Psoas muscle (tissue), 8 donors: ENCODE measurements around the gene COL15A1. TPM values are rescaled to one million over a fixed set of nuclear protein-coding genes. Genes with fewer than 3 reads are reported as not detected.
"Not testable (repeated sequence)": the region's sequence is repeated elsewhere in the genome, so short reads cannot be mapped to it uniquely, and the experiment has no call there.

Experiments
- ATAC-seq, 4 donors: fragments of 200-7000 bp; cut with Tn5 transposase; one replicate each; pipeline ENCODE4 v1.9.1; 2020; ENCODE audit warnings: moderate library complexity in 3 of 4, mild to moderate bottlenecking in 2 of 4
- DNase-seq, 2 donors: peaks; one replicate each; pipeline ENCODE4 v3.0.0-alpha.2; 2020
- H3K27ac ChIP-seq: fragments of 200-600 bp; one replicate; pipeline ENCODE4 v1.8.0; 2022
- H3K27me3 ChIP-seq, 3 donors: fragments of 200-600 bp in 1 of 3; one replicate each; pipeline versions ENCODE4 v1.6.1 to v1.8.0; 2013 to 2022; ENCODE audit warnings: low read length in 2 of 3, mild to moderate bottlenecking in 2 of 3, moderate library complexity in 1 of 3; ENCODE audit not compliant: insufficient read depth in 3 of 3
- H3K36me3 ChIP-seq, 2 donors: fragments of 200-600 bp in 1 of 2; one replicate each; pipeline versions ENCODE4 v1.6.1 to v1.8.0; 2013 to 2022; ENCODE audit warnings: low read depth in 1 of 2, mild to moderate bottlenecking in 1 of 2, moderate library complexity in 1 of 2; ENCODE audit not compliant: insufficient read depth in 1 of 2
- H3K4me1 ChIP-seq: fragments of 200-600 bp; one replicate; pipeline ENCODE4 v1.8.0; 2022
- H3K4me3 ChIP-seq: fragments of 200-600 bp; one replicate; pipeline ENCODE4 v1.8.0; 2022; ENCODE audit warnings: mild to moderate bottlenecking
- H3K9me3 ChIP-seq: fragments of 200-600 bp; one replicate; pipeline ENCODE4 v1.8.0; 2022
- CTCF ChIP-seq: fragments of 200-600 bp; IDR thresholded peaks from one replicate; pipeline ENCODE4 v1.8.0; 2022; ENCODE audit warnings: antibody characterized with exemption
- WGBS, 3 donors: extraction: QIAGEN DNeasy Blood & Tissue Kit; methylation state at CpG; one replicate each; pipeline versions ENCODE4 v1.1.6 to v1.1.7; 2013; 5-methylcytosine and 5-hydroxymethylcytosine counted together
- intact Hi-C, 2 donors: fragments of 100-400 bp; cut with DNase I; formaldehyde crosslinking; loops; one replicate each; pipeline versions ENCODE4 v1.11.0 to v1.14.2; 2022
- polyA plus RNA-seq, 3 donors: library from polyadenylated mRNA; stranded (reverse); fragments of 200-250 nt; gene quantifications; one replicate each; pipeline ENCODE4 v1.2.3, GENCODE V29; 2013
- total RNA-seq, 4 donors: library from RNA; stranded (reverse); fragmentation: NEBNext Ultra II Directional in 2 of 4; extraction: Animal tissue kit (Norgen Biotek cat#: 25700) in 2 of 4; gene quantifications; one replicate each; pipeline versions ENCODE4 v1.2.1 to v1.2.4, GENCODE V29; 2021 to 2023
- donor health status: healthy with polysubstance abuse.
- donor health status: DM: no; HTN: no; CAD: no; lungs with moderate emphysema.
- donor health status: Bipolar disorder and iron deficiency.
- donor health status: healthy.
- donor health status: DM: yes; HTN: yes; CAD: no.
- donor health status: DM: no; HTN: no; CAD: no.
- donor health status: DM: no; HTN: no; CAD: no.
- donor health status: DM: yes; HTN: yes; CAD: no.

The COL15A1 gene
- total and polyA plus RNA-seq, 7 donors = 2.9 to 34.7 (median 7.5) TPM

GRCh38 chr9:99004717-99005460 is 61.2 kb downstream of the COL15A1 start:
- Histone ChIP-seq H3K4me1 (no peaks in the 10 kb centered on the region), H3K27me3 (no peaks in the 10 kb centered on the region), H3K9me3 (no peaks in the 10 kb centered on the region), H3K36me3 (no peaks in the 10 kb centered on the region), H3K4me3 (no peak overlapping the region), H3K27ac (no peak overlapping the region)
- ATAC-seq = no peak
- no peak for DNase-seq
- 86 to 92% (median 92%) methylated on average over 11 to 16 of the region's 16 CpGs for WGBS, 3 donors
- TF ChIP-seq CTCF = no peak
- intact Hi-C loops = loop anchor here in 1 of 2 donors (5.0 kb wide), 1 partner anchor 132 kb away; no protein-coding TSS in a partner anchor

DNA sequence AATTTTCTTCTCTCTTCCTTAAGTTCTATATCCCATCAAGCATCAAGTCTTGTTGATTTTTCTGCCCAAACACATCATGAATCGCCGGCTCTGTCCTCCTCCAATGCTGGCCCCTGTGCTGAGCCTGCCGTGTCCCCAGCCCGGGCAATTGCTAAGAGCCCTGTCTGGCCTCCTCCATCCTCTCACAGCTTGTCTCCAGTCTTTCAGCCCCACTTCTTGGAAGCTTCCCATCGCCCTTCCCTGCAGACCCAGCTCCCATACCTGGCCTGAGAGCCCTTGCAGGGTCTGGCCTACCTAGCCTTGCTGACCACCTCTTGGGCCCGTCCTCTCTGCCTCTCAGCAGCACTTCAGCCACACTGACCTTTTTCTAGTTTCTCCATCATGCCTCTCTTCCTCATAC is 61.9 kb downstream of the COL15A1 start:
- TF ChIP-seq CTCF = no peak
- ATAC-seq (no peak), DNase-seq (no peak)
- Histone ChIP-seq H3K36me3 (no peaks in the 10 kb centered on the region), H3K9me3 (no peaks in the 10 kb centered on the region), H3K27me3 (no peaks in the 10 kb centered on the region), H3K4me3 (no peak overlapping the region), H3K4me1 (no peaks in the 10 kb centered on the region), H3K27ac (no peak overlapping the region)
- WGBS, 3 donors = 91 to 94% (median 92%) methylated on average over 6 of the region's 6 CpGs
- intact Hi-C loops = no loop called here

DNA sequence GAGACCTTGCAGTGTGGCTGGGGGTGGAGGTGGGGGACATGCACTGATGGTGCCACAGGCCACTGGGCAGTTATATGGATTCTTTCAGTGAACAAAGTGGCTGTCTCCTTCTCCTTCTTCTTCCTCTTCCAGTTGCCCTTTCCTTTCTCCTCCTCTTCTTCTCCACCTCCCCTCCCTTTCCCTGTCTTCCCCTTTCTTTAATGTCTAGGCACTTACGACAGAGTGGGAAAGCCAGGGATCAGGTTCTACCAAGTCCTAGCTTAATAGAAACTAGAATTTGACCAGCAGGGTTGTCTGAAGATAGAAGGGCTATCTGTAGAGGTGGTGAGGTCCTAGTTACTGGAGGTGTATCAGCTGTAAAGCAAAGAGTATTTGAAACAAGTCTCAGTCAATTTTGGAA is 62.8 kb downstream of the COL15A1 start:
- H3K4me1 ChIP-seq = no peaks in the 10 kb centered on the region
- H3K36me3 ChIP-seq = no peaks in the 10 kb centered on the region
- 83 to 94% (median 93%) methylated on average over 1 of the region's 1 CpG for WGBS, 3 donors
- DNase-seq (no peak), ATAC-seq (no peak)
- H3K9me3 ChIP-seq = no peaks in the 10 kb centered on the region
- intact Hi-C loops = no loop called here
- H3K27me3 ChIP-seq = no peaks in the 10 kb centered on the region
- no peak for TF ChIP-seq CTCF
- H3K4me3 ChIP-seq = no peak overlapping the region
- H3K27ac ChIP-seq = no peak overlapping the region

GRCh38 chr9:99006979-99007378 is 63.3 kb downstream of the COL15A1 start:
- ATAC-seq (no peak), DNase-seq (no peak)
- H3K4me3 ChIP-seq = no peak overlapping the region
- 79 to 85% (median 80%) methylated on average over 2 of the region's 2 CpGs for WGBS, 3 donors
- no peaks in the 10 kb centered on the region for H3K9me3 ChIP-seq
- H3K27me3 ChIP-seq = no peaks in the 10 kb centered on the region
- no peaks in the 10 kb centered on the region for H3K36me3 ChIP-seq
- no peak overlapping the region for H3K27ac ChIP-seq
- no peak for TF ChIP-seq CTCF
- intact Hi-C loops = no loop called here
- H3K4me1 ChIP-seq = no peaks in the 10 kb centered on the region

DNA sequence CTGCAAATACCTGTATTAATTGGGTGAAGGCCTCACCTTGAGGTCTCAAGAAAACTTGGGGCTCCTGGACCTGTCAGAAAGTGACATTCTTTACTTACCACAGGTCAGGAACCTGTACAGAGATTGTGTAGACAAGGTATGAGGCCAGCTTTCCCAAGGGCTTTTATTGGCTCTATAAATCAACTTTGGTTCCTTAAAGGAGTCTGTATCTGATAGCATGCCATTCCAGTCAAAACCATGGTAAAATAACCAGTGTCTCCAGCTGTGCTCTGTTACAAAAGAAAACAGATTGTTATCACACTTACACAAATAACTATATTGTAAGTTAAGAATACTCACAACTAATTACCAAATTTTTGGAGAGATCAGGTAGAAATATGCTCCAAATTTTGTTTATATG is 64.5 kb downstream of the COL15A1 start:
- DNase-seq (no peak), ATAC-seq (no peak)
- Histone ChIP-seq H3K4me1 (no peaks in the 10 kb centered on the region), H3K4me3 (no peak overlapping the region), H3K27ac (no peak overlapping the region), H3K9me3 (no peaks in the 10 kb centered on the region), H3K36me3 (no peaks in the 10 kb centered on the region), H3K27me3 (no peaks in the 10 kb centered on the region)
- intact Hi-C loops = no loop called here
- no peak for TF ChIP-seq CTCF

DNA sequence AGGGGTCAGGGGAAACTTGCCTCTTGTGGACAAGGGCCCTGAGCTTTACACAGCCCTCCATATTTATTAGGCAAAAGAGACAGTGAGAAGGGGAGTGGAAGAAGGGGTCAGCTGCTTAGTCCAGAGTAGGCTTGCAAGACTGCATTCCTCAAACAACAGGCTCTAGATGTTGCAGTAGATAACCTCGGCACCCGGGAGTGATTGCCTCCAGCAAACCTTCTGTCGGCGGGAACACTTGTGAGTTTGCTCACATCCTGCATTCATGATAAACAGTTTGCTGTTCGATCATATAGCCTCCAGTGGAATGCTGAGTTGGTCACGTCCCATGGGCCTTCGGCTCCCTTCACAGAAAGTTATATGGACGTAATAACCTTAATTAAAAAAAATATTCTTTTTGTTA is 66.7 kb downstream of the COL15A1 start:
- H3K36me3 ChIP-seq, H3K4me1 ChIP-seq, H3K27ac ChIP-seq, DNase-seq, H3K27me3 ChIP-seq, intact Hi-C loops, H3K9me3 ChIP-seq, H3K4me3 ChIP-seq, ATAC-seq: not testable (repeated sequence)
- WGBS, 3 donors = 89 to 97% (median 90%) methylated on average over 8 of the region's 8 CpGs
